Upper lobe of left lung (tissue), 4 donors: ENCODE results near the gene MALRD1.

Experiments
- CTCF ChIP-seq, 6 experiments: fragments of 450-650 bp in 4 of 6; fragments of 200-600 bp in 2 of 6; sonication (generic) in 2 of 6; IDR thresholded peaks; one replicate each; pipeline ENCODE4 v1.5.1; 2016 to 2019; ENCODE audit warnings: antibody characterized with exemption in 6 of 6
- EP300 ChIP-seq, 4 donors: sonication (generic); formaldehyde crosslinking; IDR thresholded peaks; one replicate each; pipeline ENCODE4 v1.5.1; 2017; ENCODE audit warnings: antibody characterized with exemption in 4 of 4, control low read depth in 2 of 4
- POLR2A ChIP-seq, 4 donors: fragments of 450-650 bp; IDR thresholded peaks; one replicate each; pipeline ENCODE4 v1.5.1; 2016 to 2017; ENCODE audit warnings: antibody characterized with exemption in 4 of 4, mild to moderate bottlenecking in 2 of 4

- TF ChIP-seq POLR2A (IDR thresholded peaks at IDR 0.05) = no peak
- no peak for TF ChIP-seq EP300 (IDR thresholded peaks at IDR 0.05)
- TF ChIP-seq CTCF (IDR thresholded peaks at IDR 0.05) = no peak
Observed at GRCh38 chr10:19606968-19607367, 558.4 kb downstream of the MALRD1 start.
